Measurements from ENCODE around the gene NELFE.
"Not testable (repeated sequence)": the region's sequence is repeated elsewhere in the genome, so short reads cannot be mapped to it uniquely, and the experiment has no call there.

GRCh38 chr6:31909298-31909697 is 49.5 kb downstream of the NELFE start:
- not testable (repeated sequence) for TF ChIP-seq CTCF (IDR thresholded peaks at IDR 0.05; ENCODE audit: low read depth, low read length); EZH2phosphoT487 (IDR thresholded peaks at IDR 0.05; ENCODE audit: low read depth)
